Caco-2 (cell line): ENCODE data around the gene ATOSA. TPM values are rescaled to one million over a fixed set of nuclear protein-coding genes. Genes with fewer than 3 reads are reported as not detected.
A peak's percentile ranks its signal among the peaks of the same experiment; 100 is the strongest.

ENCODE experiments used
- Bru-seq: library from RNA; stranded (reverse); fragments of 400-500 nt; gene quantifications from one replicate; lab custom pipeline; 2021; lab: Mats Ljungman, UMichigan
- BruChase-seq, 2 experiments: library from RNA; stranded (reverse); fragments of 400-500 nt; gene quantifications; one replicate each; lab custom pipeline; 2021; lab: Mats Ljungman, UMichigan
- BruUV-seq: library from RNA; stranded (reverse); fragments of 400-500 nt; replicated peaks from 2 replicates; lab custom pipeline; 2021; lab: Mats Ljungman, UMichigan
- CTCF ChIA-PET: fragments of 300-600 bp; sonication (Branson Sonifier 250); formaldehyde crosslinking; loops from one replicate; lab custom pipeline; 2022; ENCODE audit warnings: antibody characterized with exemption; lab: Charles Lee
- POLR2A ChIA-PET: fragments of 300-600 bp; sonication (Branson Sonifier 250); formaldehyde crosslinking; loops from one replicate; lab custom pipeline; 2022; ENCODE audit warnings: antibody characterized with exemption; lab: Charles Lee
- DNase-seq, 2 experiments: peaks; one replicate each; pipeline versions ENCODE4 v3.0.0 to v3.0.0-alpha.2; 2020 to 2022
- H3K27me3 ChIP-seq: replicated peaks from 2 replicates; pipeline ENCODE4 v1.6.0; 2011; ENCODE audit warnings: low read length; ENCODE audit not compliant: control insufficient read depth, insufficient read depth
- H3K36me3 ChIP-seq: 2 replicates; pipeline ENCODE4 v1.5.1; 2011; ENCODE audit warnings: low read length; ENCODE audit not compliant: control insufficient read depth, insufficient read depth
- H3K4me1 ChIP-seq: fragments of 250-450 bp; sonication (Bioruptor Pico); 2 replicates; pipeline ENCODE4 v1.5.1; 2020; ENCODE audit warnings: mild to moderate bottlenecking
- H3K4me3 ChIP-seq: 2 replicates; pipeline ENCODE4 v1.5.1; 2011; ENCODE audit warnings: low read depth, mild to moderate bottlenecking, control low read depth, low read length
- H3K9me3 ChIP-seq: fragments of 250-450 bp; sonication (Bioruptor Pico); 2 replicates; pipeline ENCODE4 v1.5.1; 2020; ENCODE audit warnings: mild to moderate bottlenecking, moderate library complexity
- H3K27ac Mint-ChIP-seq: one replicate; pipeline ENCODE4 v1.8.0; 2022; ENCODE audit warnings: mixed read lengths; ENCODE audit not compliant: unreplicated experiment
- H3K27me3 Mint-ChIP-seq: one replicate; pipeline ENCODE4 v1.8.0; 2022; ENCODE audit warnings: mixed read lengths; ENCODE audit not compliant: insufficient read depth, unreplicated experiment
- H3K36me3 Mint-ChIP-seq: one replicate; pipeline ENCODE4 v1.8.0; 2022; ENCODE audit warnings: mild to moderate bottlenecking, mixed read lengths; ENCODE audit not compliant: insufficient read depth, unreplicated experiment
- H3K4me1 Mint-ChIP-seq: one replicate; pipeline ENCODE4 v1.8.0; 2022; ENCODE audit warnings: low read depth, mixed read lengths; ENCODE audit not compliant: unreplicated experiment
- H3K4me3 Mint-ChIP-seq: one replicate; pipeline ENCODE4 v1.8.0; 2022; ENCODE audit warnings: mild to moderate bottlenecking, moderate library complexity, mixed read lengths; ENCODE audit not compliant: unreplicated experiment
- H3K9me3 Mint-ChIP-seq: one replicate; pipeline ENCODE4 v1.8.0; 2022; ENCODE audit warnings: mixed read lengths; ENCODE audit not compliant: unreplicated experiment
- intact Hi-C: fragments of 100-400 bp; cut with micrococcal nuclease; formaldehyde crosslinking; loops from one replicate; pipeline ENCODE4 v1.10.0; 2022; ENCODE audit not compliant: unreplicated experiment
- long read RNA-seq: library from polyadenylated mRNA; stranded (forward); transcript quantifications from one replicate; pipeline ENCODE4 v2.0.0, GENCODE V29; 2022
- total RNA-seq: library from RNA; stranded (reverse); gene quantifications from 2 replicates; pipeline ENCODE4 v1.2.3, GENCODE V29; 2022
- TF ChIP-seq, protein P1 (sequence below), 2 experiments: fragments of 200-600 bp in 1 of 2; IDR thresholded peaks; 1 replicate in 1 of 2; 2 replicates in 1 of 2; pipeline versions ENCODE4 v1.5.1 to v1.8.0; 2011 to 2022; ENCODE audit warnings: antibody characterized with exemption in 1 of 2, control low read depth in 1 of 2, inconsistent platforms in 1 of 2, low read depth in 1 of 2, low read length in 1 of 2, mild to moderate bottlenecking in 1 of 2, moderate library complexity in 1 of 2; ENCODE audit not compliant: insufficient read depth in 1 of 2, severe bottlenecking in 1 of 2, unreplicated experiment in 1 of 2

ATOSA gene, protein sequence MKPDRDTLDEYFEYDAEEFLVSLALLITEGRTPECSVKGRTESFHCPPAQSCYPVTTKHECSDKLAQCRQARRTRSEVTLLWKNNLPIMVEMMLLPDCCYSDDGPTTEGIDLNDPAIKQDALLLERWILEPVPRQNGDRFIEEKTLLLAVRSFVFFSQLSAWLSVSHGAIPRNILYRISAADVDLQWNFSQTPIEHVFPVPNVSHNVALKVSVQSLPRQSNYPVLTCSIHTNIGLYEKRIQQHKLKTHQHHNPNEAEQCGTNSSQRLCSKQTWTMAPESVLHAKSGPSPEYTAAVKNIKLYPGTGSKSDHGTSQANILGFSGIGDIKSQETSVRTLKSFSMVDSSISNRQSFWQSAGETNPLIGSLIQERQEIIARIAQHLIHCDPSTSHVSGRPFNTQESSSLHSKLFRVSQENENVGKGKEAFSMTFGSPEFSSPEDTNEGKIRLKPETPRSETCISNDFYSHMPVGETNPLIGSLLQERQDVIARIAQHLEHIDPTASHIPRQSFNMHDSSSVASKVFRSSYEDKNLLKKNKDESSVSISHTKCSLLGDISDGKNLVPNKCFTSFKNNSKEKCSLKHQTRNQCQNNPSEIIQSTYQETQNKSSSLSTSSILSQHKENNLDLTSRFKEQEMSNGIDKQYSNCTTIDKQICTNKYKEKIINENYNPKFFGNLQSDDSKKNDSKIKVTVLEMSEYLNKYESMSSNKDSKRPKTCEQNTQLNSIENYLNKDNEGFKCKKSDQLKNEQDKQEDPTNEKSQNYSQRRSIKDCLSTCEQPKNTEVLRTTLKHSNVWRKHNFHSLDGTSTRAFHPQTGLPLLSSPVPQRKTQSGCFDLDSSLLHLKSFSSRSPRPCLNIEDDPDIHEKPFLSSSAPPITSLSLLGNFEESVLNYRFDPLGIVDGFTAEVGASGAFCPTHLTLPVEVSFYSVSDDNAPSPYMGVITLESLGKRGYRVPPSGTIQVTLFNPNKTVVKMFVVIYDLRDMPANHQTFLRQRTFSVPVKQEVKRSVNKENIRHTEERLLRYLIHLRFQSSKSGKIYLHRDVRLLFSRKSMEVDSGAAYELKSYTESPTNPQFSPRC
- total RNA-seq: 17.6 and 18.4 TPM in 2 replicates
- Bru-seq, nascent RNA: percentile 75 among the genes with signal in this experiment
- percentile 69 among the genes with signal in this experiment for BruChase-seq, experiment 1, labeled RNA remaining after a 2-hour chase
- BruChase-seq, experiment 2, labeled RNA remaining after a 6-hour chase: percentile 55 among the genes with signal in this experiment
- long read RNA-seq, partial matches to known transcripts: 0 of 4 reads
- long read RNA-seq, other reads (novel, unspliced or antisense): 4 of 4 reads

GRCh38 chr15:52679232-52680040 lies at the start of gene ATOSA:
TSS of gene ATOSA (minus strand) at chr15:52679388. CDS start at chr15:52678021, 1,367 bp downstream.
- peaks cover 9% of the 10 kb centered on the region for H3K4me1 ChIP-seq
- H3K9me3 ChIP-seq: no peaks in the 10 kb centered on the region
- BruUV-seq: no TSS peak
- ChIA-PET CTCF (interaction anchor here (0.7 to 1.0 kb wide), 5 partner anchors 19 to 446 kb away, joined by 3 to 8 read pairs (median 3); no protein-coding TSS in a partner anchor), POLR2A (interaction anchor here (0.5 to 0.7 kb wide), 3 partner anchors 39 to 384 kb away, joined by 3 to 6 read pairs (median 3); partner anchors contain the start of gene MYO5C)
- no peaks in the 10 kb centered on the region for H3K36me3 ChIP-seq
- Mint-ChIP-seq H3K36me3 (peaks cover 14% of the 10 kb centered on the region), H3K27ac (peak within 1 kb of the TSS; percentile 89), H3K4me1 (no peaks in the 10 kb centered on the region), H3K27me3 (peaks cover 5% of the 10 kb centered on the region), H3K4me3 (peak within 1 kb of the TSS; percentile 92), H3K9me3 (no peaks in the 10 kb centered on the region)
- peak; percentile 88 to 94 for DNase-seq
- no peaks in the 10 kb centered on the region for H3K27me3 ChIP-seq
- peak within 1 kb of the TSS; percentile 92 for H3K4me3 ChIP-seq
- intact Hi-C loops: loop anchor here (1.0 to 5.0 kb wide), 3 partner anchors 30 to 427 kb away; no protein-coding TSS in a partner anchor
- TF ChIP-seq, protein P1, sequence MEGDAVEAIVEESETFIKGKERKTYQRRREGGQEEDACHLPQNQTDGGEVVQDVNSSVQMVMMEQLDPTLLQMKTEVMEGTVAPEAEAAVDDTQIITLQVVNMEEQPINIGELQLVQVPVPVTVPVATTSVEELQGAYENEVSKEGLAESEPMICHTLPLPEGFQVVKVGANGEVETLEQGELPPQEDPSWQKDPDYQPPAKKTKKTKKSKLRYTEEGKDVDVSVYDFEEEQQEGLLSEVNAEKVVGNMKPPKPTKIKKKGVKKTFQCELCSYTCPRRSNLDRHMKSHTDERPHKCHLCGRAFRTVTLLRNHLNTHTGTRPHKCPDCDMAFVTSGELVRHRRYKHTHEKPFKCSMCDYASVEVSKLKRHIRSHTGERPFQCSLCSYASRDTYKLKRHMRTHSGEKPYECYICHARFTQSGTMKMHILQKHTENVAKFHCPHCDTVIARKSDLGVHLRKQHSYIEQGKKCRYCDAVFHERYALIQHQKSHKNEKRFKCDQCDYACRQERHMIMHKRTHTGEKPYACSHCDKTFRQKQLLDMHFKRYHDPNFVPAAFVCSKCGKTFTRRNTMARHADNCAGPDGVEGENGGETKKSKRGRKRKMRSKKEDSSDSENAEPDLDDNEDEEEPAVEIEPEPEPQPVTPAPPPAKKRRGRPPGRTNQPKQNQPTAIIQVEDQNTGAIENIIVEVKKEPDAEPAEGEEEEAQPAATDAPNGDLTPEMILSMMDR (IDR thresholded peaks at IDR 0.05; ENCODE audit: insufficient read depth in 1 of 2, low read depth in 1 of 2, low read length in 1 of 2, severe bottlenecking in 1 of 2, unreplicated experiment in 1 of 2): peak in 1 of 2 experiments; percentile 18

DNA sequence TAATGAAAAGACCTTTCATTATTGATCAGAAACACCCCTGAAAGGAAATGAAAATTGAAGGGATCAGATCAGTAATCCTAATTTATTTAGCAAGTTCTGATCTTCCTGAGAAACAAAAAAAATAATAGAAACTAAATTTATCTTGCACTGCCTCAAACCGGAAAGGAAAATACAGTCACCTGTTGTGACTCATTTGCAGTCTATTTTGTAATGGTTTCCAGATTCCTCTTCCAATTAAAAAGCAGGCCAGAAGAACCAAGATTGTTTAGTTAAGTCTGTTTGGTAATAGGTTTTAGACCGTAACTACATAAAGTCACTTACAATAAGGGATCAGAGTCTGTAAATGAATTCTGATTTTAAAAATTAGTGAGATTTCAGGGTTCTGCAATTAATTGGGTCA lies 49.7 kb upstream of the ATOSA start:
- Histone ChIP-seq H3K4me3 (no peak overlapping the region), H3K27me3 (no peaks in the 10 kb centered on the region), H3K36me3 (no peaks in the 10 kb centered on the region), H3K9me3 (no peaks in the 10 kb centered on the region), H3K4me1 (no peaks in the 10 kb centered on the region)
- H3K27me3 Mint-ChIP-seq: peaks cover 3% of the 10 kb centered on the region
- DNase-seq: no peak
- TF ChIP-seq, protein P1 (IDR thresholded peaks at IDR 0.05; ENCODE audit: insufficient read depth in 1 of 2, low read depth in 1 of 2, low read length in 1 of 2, severe bottlenecking in 1 of 2, unreplicated experiment in 1 of 2): no peak
- POLR2A ChIA-PET: no interaction called here
- CTCF ChIA-PET: no interaction called here
- no peaks in the 10 kb centered on the region for H3K4me1 Mint-ChIP-seq
- no peak overlapping the region for H3K27ac Mint-ChIP-seq
- intact Hi-C loops: no loop called here
- no peak overlapping the region for H3K4me3 Mint-ChIP-seq
- H3K36me3 Mint-ChIP-seq: no peaks in the 10 kb centered on the region
- no TSS peak for BruUV-seq
- H3K9me3 Mint-ChIP-seq: peaks cover 10% of the 10 kb centered on the region
